A549 (cell line): ENCODE measurements around the gene FADS6.

Experiments
- CHD2 ChIP-seq: fragments of 150-350 bp; IDR thresholded peaks from 2 replicates; pipeline ENCODE4 v1.6.1; 2014; ENCODE audit warnings: low read length; ENCODE audit not compliant: partially characterized antibody
- CTCF ChIP-seq: fragments of >200 bp; sonication (Bioruptor Twin); formaldehyde crosslinking; IDR thresholded peaks from 3 replicates; pipeline ENCODE4 v1.5.1; 2016
- EP300 ChIP-seq, 2 experiments: fragments of >200 bp; sonication (Bioruptor Twin); formaldehyde crosslinking; IDR thresholded peaks; 2 replicates in 1 of 2; 3 replicates in 1 of 2; pipeline ENCODE4 v1.6.1; 2016 to 2017
- JUNB ChIP-seq: fragments of >200 bp; sonication (Bioruptor Twin); formaldehyde crosslinking; IDR thresholded peaks from 2 replicates; pipeline ENCODE4 v1.6.1; 2016
- MAFK ChIP-seq: fragments of 450-650 bp; IDR thresholded peaks from 2 replicates; pipeline ENCODE4 v1.6.1; 2014; ENCODE audit not compliant: partially characterized antibody
- NPAS2 ChIP-seq: fragments of 250-450 bp; sonication (Bioruptor Pico); IDR thresholded peaks from 2 replicates; pipeline ENCODE4 v1.8.0; 2022; ENCODE audit warnings: mild to moderate bottlenecking, moderate library complexity, borderline replicate concordance
- PBX3 ChIP-seq: IDR thresholded peaks from 2 replicates; pipeline ENCODE4 v1.6.1; 2012
- RAD21 ChIP-seq, 2 experiments: fragments of >200 bp in 1 of 2; sonication (Bioruptor Twin) in 1 of 2; formaldehyde crosslinking in 1 of 2; IDR thresholded peaks in 1 of 2; conservative IDR thresholded peaks in 1 of 2; 2 replicates in 1 of 2; 3 replicates in 1 of 2; pipeline ENCODE4 v1.6.1; 2012 to 2018; ENCODE audit warnings: inconsistent platforms in 1 of 2
- SMC3 ChIP-seq: fragments of >200 bp; sonication (Bioruptor Twin); formaldehyde crosslinking; IDR thresholded peaks from 3 replicates; pipeline ENCODE4 v1.6.1; 2018; ENCODE audit warnings: inconsistent platforms
- ZFP36 ChIP-seq: fragments of 450-650 bp; IDR thresholded peaks from 2 replicates; pipeline ENCODE4 v1.6.1; 2014; ENCODE audit warnings: borderline replicate concordance; ENCODE audit not compliant: partially characterized antibody
- TF ChIP-seq, protein P1 (sequence below): fragments of 450-650 bp; IDR thresholded peaks from 2 replicates; pipeline ENCODE4 v1.6.1; 2014; ENCODE audit warnings: antibody characterized with exemption
- TF ChIP-seq, protein P2 (sequence below): IDR thresholded peaks from 2 replicates; pipeline ENCODE4 v1.6.1; 2012

GRCh38 chr17:74881073-74881472 lies 12.4 kb downstream of the FADS6 start:
- TF ChIP-seq NPAS2 (CRISPR knock-in tag), result no peak
- TF ChIP-seq, protein P1, sequence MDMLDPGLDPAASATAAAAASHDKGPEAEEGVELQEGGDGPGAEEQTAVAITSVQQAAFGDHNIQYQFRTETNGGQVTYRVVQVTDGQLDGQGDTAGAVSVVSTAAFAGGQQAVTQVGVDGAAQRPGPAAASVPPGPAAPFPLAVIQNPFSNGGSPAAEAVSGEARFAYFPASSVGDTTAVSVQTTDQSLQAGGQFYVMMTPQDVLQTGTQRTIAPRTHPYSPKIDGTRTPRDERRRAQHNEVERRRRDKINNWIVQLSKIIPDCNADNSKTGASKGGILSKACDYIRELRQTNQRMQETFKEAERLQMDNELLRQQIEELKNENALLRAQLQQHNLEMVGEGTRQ, result no peak
- TF ChIP-seq EP300 (IDR thresholded peaks at IDR 0.05), result no peak
- TF ChIP-seq ZFP36, result no peak
- no peak for TF ChIP-seq CTCF
- TF ChIP-seq SMC3, result no peak
- TF ChIP-seq PBX3, result no peak
- no peak for TF ChIP-seq MAFK
- TF ChIP-seq CHD2, result no peak
- TF ChIP-seq RAD21 (conservative IDR thresholded peaks at IDR 0.05 in 1 of 2, IDR thresholded peaks at IDR 0.05 in 1 of 2), result no peak
- TF ChIP-seq, protein P2, sequence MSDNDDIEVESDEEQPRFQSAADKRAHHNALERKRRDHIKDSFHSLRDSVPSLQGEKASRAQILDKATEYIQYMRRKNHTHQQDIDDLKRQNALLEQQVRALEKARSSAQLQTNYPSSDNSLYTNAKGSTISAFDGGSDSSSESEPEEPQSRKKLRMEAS, result no peak
- no peak for TF ChIP-seq JUNB
